Measurements from ENCODE around the gene SBSN. TPM values are rescaled to one million over a fixed set of nuclear protein-coding genes. Genes with fewer than 3 reads are reported as not detected.
A peak's percentile ranks its signal among the peaks of the same experiment; 100 is the strongest.

Gene SBSN
- total RNA-seq, 4 donors from 2014 or later = 1.0 TPM; not detected in 3

DNA sequence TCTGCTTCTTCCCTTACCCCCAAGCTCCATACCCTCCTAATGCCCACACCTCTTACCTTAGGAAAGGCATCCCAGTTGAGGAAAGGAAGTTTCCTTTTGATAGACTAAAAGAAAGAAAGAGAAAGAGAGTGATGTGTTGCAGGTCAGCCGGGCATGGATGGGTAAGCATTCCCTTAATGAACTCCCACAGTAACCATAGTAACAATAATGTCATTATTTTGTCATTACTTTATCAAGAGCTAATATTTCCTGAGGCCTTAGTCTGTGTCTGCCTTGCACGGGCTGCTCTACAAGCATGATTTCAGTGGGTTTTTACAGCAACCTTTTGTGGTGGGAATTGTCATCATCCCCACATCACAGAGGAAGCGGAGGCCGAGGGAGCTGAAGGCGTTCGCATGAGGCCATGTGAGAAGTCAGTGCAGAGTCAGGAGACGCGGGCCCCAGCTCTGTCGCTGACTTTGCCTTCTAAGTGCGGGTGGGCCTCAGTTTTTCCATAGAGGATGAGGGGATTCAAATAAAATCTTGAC, 40.4 kb downstream of the SBSN start:
- H3K4me3 ChIP-seq = no peak overlapping the region
- TF ChIP-seq POLR2A (IDR thresholded peaks at IDR 0.05) (no peak), CTCF (IDR thresholded peaks at IDR 0.05) (no peak)
- H3K4me1 ChIP-seq = no peaks in the 10 kb centered on the region
- no peak overlapping the region for H3K27ac ChIP-seq
- no peak for DNase-seq
- no peaks in the 10 kb centered on the region for H3K27me3 ChIP-seq
- no peaks in the 10 kb centered on the region for H3K36me3 ChIP-seq
- no peaks in the 10 kb centered on the region for H3K9me3 ChIP-seq

- Histone ChIP-seq H3K4me1 (no peaks in the 10 kb centered on the region), H3K4me3 (no peak overlapping the region), H3K27ac (no peak overlapping the region), H3K27me3 (no peaks in the 10 kb centered on the region), H3K36me3 (no peaks in the 10 kb centered on the region), H3K9me3 (no peaks in the 10 kb centered on the region)
- no peak for DNase-seq
- TF ChIP-seq CTCF (IDR thresholded peaks at IDR 0.05) (no peak), POLR2A (IDR thresholded peaks at IDR 0.05) (no peak)
These were observed 41.8 kb downstream of the SBSN start for GRCh38 chr19:35486268-35486708.

DNA sequence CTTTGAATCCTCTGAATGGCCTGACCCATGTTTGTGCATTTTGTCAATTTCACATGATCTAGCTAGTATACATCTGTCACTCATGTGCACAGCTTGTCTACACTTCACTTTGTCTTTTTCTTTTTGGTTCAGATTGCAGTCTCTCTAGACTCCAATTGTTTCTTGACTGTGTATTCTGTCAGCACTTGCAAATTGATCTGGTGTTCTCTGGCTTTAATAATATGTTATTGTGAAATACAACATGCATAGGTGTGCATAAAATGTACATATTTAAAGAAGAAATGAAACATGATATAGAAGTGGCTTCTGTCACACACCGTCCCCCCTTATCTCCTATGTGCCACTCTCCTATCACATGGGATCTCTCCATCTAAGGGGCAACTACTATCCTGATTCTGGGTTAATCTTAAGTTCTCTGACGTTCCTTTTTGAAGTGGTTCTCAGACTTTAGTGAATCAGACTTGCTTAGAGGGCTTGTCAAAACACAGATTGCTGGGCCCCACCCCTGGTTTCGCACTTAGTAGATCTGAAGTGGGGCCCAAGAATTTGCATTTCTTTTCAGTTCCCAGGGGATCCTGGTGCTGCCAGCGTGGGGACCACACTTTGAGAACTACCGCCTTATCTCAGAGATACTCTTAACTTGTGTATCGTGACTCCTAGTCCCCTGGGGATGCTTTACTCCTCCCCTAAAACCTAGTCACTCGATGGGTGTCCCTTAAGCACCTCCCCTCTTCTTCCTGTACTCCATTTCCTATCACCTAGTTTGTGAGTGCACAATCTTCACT, 43.7 kb downstream of the SBSN start:
- no peaks in the 10 kb centered on the region for H3K36me3 ChIP-seq
- DNase-seq = peak in 1 of 3 donors; percentile 32
- H3K27ac ChIP-seq = no peak overlapping the region
- H3K9me3 ChIP-seq = no peaks in the 10 kb centered on the region
- no peak overlapping the region for H3K4me3 ChIP-seq
- no peaks in the 10 kb centered on the region for H3K27me3 ChIP-seq
- no peaks in the 10 kb centered on the region for H3K4me1 ChIP-seq
- TF ChIP-seq POLR2A (IDR thresholded peaks at IDR 0.05) (no peak), CTCF (IDR thresholded peaks at IDR 0.05) (no peak)

DNA sequence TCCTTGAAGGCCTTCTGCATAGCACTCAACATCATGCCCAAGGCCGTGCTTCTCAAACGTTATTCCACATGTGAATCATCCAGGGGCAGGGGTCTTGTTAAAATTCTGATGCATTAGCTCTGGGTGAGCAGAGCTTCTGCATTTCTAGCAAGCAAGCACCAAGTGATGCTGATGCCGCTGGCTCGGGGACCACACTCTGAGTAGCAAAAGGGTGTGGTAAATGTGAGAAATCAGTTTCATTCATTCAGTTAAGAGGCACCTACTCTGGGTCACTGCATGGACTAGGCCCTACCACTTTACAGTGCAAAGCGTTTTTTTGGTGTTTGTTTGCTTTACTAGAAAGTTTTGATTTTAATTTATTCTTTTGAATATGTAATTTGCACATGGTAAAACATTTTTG, 45.0 kb downstream of the SBSN start:
- no peaks in the 10 kb centered on the region for H3K36me3 ChIP-seq
- H3K4me1 ChIP-seq = no peaks in the 10 kb centered on the region
- TF ChIP-seq POLR2A (IDR thresholded peaks at IDR 0.05) = no peak
- no peak for TF ChIP-seq CTCF (IDR thresholded peaks at IDR 0.05)
- no peak overlapping the region for H3K27ac ChIP-seq
- H3K9me3 ChIP-seq = no peaks in the 10 kb centered on the region
- DNase-seq = no peak
- H3K4me3 ChIP-seq = no peak overlapping the region
- no peaks in the 10 kb centered on the region for H3K27me3 ChIP-seq

DNA sequence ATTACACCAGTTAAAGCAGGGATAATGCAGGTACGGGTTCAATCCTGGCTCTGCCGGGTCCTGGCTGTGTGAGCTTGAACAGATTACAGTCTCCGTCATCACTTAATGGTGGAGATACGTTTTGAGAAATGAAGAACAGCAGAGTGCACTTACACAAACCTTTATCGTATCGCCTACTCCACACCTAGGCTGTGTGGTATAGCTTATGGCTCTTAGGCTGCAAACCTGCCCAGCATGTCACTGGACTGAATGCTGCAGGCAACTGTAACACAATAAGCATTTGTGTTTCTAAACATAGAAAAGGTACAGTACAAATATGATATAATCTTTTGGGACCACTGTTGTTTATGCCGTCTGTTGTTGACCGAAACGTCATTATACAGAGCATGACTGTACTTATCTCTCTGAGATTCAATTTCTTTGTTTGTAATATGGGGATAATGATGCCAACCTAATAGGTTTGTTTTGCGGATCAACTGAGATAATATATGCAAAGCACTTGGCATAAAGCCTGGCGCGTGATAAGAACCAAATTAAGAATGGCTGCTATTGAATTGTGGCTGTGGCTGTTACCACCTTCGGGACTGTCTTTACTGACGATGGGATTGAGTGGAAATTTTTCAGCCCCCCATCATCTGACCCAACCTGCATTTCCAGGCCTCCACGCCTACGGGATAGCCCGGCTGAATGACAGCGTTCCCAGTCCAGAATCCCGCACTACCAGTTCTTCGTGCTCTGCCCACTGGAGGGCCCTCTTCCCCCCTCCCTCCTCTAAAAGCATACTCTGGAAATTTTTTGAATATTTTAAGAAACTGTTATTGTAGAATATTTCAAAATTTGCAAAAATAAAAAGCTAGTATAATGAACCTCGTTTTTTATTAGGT, 49.1 kb downstream of the SBSN start:
- no peak for DNase-seq
- Histone ChIP-seq H3K27me3 (no peaks in the 10 kb centered on the region), H3K36me3 (no peaks in the 10 kb centered on the region)

More for the DNA sequence above, 49.1 kb downstream of the SBSN start:
- TF ChIP-seq POLR2A (IDR thresholded peaks at IDR 0.05) (no peak), CTCF (IDR thresholded peaks at IDR 0.05) (no peak)
- Histone ChIP-seq H3K4me3 (no peak overlapping the region), H3K9me3 (no peaks in the 10 kb centered on the region), H3K4me1 (no peaks in the 10 kb centered on the region), H3K27ac (no peak overlapping the region)
